ENCODE measurements around the gene TOP1. TPM values are rescaled to one million over a fixed set of nuclear protein-coding genes. Genes with fewer than 3 reads are reported as not detected.

TOP1 gene
- total and polyA plus RNA-seq, 2 donors from 2014 or later, result 23.4 to 49.9 TPM

DNA sequence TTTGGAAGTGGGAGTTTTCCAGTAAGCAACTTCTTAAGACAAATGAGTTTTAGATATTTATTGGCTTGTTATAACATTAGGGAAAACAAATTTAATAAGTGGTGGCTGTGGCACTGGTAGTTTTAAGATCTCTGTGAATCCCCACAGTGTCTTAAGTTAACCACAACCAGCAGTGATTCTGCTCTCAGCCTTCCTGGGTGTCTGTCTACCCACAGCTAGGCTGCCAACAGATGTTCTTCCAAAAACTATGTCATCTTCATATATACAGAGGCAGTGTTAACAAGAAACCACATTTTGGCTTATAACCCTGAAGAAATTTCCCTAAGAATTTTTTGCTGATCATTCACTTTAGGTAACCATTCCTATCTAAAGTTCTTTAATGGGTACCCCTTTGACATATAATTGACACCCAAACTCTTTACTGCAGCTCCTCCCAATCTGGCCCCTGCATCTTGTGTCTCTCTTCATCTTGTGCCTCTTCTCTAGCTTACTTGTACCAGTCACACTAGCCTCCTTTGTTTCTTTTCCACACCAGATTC, 52.7 kb downstream of the TOP1 start:
- no peak overlapping the region for H3K9ac ChIP-seq (ENCODE audit: low read length in 3 of 3)
- H3K4me3 ChIP-seq (ENCODE audit: low read length in 3 of 3), result no peak overlapping the region
- no peak for DNase-seq
- TF ChIP-seq, protein P1, sequence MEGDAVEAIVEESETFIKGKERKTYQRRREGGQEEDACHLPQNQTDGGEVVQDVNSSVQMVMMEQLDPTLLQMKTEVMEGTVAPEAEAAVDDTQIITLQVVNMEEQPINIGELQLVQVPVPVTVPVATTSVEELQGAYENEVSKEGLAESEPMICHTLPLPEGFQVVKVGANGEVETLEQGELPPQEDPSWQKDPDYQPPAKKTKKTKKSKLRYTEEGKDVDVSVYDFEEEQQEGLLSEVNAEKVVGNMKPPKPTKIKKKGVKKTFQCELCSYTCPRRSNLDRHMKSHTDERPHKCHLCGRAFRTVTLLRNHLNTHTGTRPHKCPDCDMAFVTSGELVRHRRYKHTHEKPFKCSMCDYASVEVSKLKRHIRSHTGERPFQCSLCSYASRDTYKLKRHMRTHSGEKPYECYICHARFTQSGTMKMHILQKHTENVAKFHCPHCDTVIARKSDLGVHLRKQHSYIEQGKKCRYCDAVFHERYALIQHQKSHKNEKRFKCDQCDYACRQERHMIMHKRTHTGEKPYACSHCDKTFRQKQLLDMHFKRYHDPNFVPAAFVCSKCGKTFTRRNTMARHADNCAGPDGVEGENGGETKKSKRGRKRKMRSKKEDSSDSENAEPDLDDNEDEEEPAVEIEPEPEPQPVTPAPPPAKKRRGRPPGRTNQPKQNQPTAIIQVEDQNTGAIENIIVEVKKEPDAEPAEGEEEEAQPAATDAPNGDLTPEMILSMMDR (IDR thresholded peaks at IDR 0.05; ENCODE audit: borderline replicate concordance, extremely low read depth, insufficient read depth), result no peak
- intact Hi-C loops (cut with DNase I), result no loop called here
- H3K36me3 ChIP-seq (ENCODE audit: control insufficient read depth in 2 of 3, insufficient read depth in 3 of 3, low read length in 3 of 3), result peaks cover 13 to 20% (median 19%) of the 10 kb centered on the region in 3 donors
- no peak overlapping the region for H3K27ac ChIP-seq (ENCODE audit: low read depth in 2 of 2, low read length in 2 of 2)
- no peaks in the 10 kb centered on the region for H3K9me3 ChIP-seq (ENCODE audit: control insufficient read depth in 2 of 3, insufficient read depth in 1 of 3, low read length in 3 of 3)
- no peaks in the 10 kb centered on the region for H3K27me3 ChIP-seq (ENCODE audit: control insufficient read depth, insufficient read depth, low read length)
- no peak for FAIRE-seq
- peaks cover 0 to 3% (median 0%) of the 10 kb centered on the region in 3 donors for H3K4me1 ChIP-seq (ENCODE audit: control insufficient read depth in 2 of 3, insufficient read depth in 2 of 3, low read depth in 1 of 3, low read length in 3 of 3)

DNA sequence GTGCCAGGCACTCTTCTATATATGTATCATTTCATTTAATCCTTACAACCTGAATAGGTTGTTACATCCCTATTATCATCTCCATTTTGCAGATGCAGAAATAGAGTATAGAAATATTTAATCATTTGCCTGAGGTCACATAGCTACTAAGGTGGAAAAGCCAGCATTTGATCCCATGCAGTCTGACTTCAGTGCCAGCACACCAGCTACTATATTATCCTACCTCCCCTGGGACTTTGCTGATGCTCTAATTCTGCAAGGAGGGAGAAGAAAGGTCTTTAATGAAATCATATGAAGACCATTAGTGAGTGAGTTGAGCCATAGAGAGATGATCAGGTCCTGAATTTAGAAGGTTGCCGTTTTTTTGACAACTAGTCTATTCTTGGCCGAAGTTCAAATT, 53.7 kb downstream of the TOP1 start:
- Histone ChIP-seq H3K4me1 (ENCODE audit: control insufficient read depth in 2 of 3, insufficient read depth in 2 of 3, low read depth in 1 of 3, low read length in 3 of 3) (peaks cover 0 to 3% (median 2%) of the 10 kb centered on the region in 3 donors), H3K27me3 (ENCODE audit: control insufficient read depth, insufficient read depth, low read length) (no peaks in the 10 kb centered on the region), H3K36me3 (ENCODE audit: control insufficient read depth in 2 of 3, insufficient read depth in 3 of 3, low read length in 3 of 3) (peaks cover 13 to 20% (median 19%) of the 10 kb centered on the region in 3 donors), H3K4me3 (ENCODE audit: low read length in 3 of 3) (no peak overlapping the region), H3K9me3 (ENCODE audit: control insufficient read depth in 2 of 3, insufficient read depth in 1 of 3, low read length in 3 of 3) (no peaks in the 10 kb centered on the region), H3K27ac (ENCODE audit: low read depth in 2 of 2, low read length in 2 of 2) (no peak overlapping the region), H3K9ac (ENCODE audit: low read length in 3 of 3) (no peak overlapping the region)
- no peak for FAIRE-seq
- TF ChIP-seq, protein P1 (IDR thresholded peaks at IDR 0.05; ENCODE audit: borderline replicate concordance, extremely low read depth, insufficient read depth), result no peak
- intact Hi-C loops (cut with DNase I), result no loop called here
- DNase-seq, result no peak

DNA sequence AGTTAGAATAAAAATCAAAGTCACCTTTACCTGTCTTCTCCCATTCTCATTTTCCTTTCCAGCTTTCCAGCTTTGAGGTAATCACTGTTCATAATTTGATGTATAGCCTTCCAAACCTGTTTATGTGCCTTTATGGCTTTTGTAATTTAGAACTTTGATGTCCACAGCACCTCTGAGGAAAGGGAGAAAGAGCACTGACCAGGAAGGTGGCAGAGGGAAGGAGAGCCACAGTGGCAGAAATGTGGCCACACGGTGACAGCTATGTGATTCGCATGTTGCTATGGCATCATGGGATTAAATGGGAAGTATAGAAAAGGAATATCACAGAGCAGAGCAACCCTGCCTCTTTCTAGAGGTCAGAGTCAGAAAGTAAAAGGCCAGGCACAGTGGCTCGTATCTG, 57.0 kb downstream of the TOP1 start:
- FAIRE-seq, result no peak
- peaks cover 13 to 20% (median 19%) of the 10 kb centered on the region in 3 donors for H3K36me3 ChIP-seq (ENCODE audit: control insufficient read depth in 2 of 3, insufficient read depth in 3 of 3, low read length in 3 of 3)

More for the DNA sequence above, 57.0 kb downstream of the TOP1 start:
- H3K9me3 ChIP-seq (ENCODE audit: control insufficient read depth in 2 of 3, insufficient read depth in 1 of 3, low read length in 3 of 3), result no peaks in the 10 kb centered on the region
- TF ChIP-seq, protein P1 (IDR thresholded peaks at IDR 0.05; ENCODE audit: borderline replicate concordance, extremely low read depth, insufficient read depth), result no peak
- intact Hi-C loops (cut with DNase I), result no loop called here
- DNase-seq, result no peak
- H3K4me1 ChIP-seq (ENCODE audit: control insufficient read depth in 2 of 3, insufficient read depth in 2 of 3, low read depth in 1 of 3, low read length in 3 of 3), result peaks cover 0 to 2% (median 0%) of the 10 kb centered on the region in 3 donors
- no peaks in the 10 kb centered on the region for H3K27me3 ChIP-seq (ENCODE audit: control insufficient read depth, insufficient read depth, low read length)
- no peak overlapping the region for H3K9ac ChIP-seq (ENCODE audit: low read length in 3 of 3)
- H3K27ac ChIP-seq (ENCODE audit: low read depth in 2 of 2, low read length in 2 of 2), result no peak overlapping the region
- H3K4me3 ChIP-seq (ENCODE audit: low read length in 3 of 3), result no peak overlapping the region
